ENCODE data around the gene DDTL.

GRCh38 chr22:23925020-23925606 lies 41.6 kb upstream of the DDTL start:
- TF ChIP-seq USF2 (IDR thresholded peaks at IDR 0.05; ENCODE audit: low read depth, low read length) (no peak), POLR2A (IDR thresholded peaks at IDR 0.05; ENCODE audit: low read depth, low read length) (no peak), CHD1 (IDR thresholded peaks at IDR 0.05; ENCODE audit: low read depth, low read length) (no peak), CEBPB (IDR thresholded peaks at IDR 0.05; ENCODE audit: low read depth, low read length) (no peak), RCOR1 (IDR thresholded peaks at IDR 0.05; ENCODE audit: insufficient replicate concordance, low read length) (no peak), RAD21 (IDR thresholded peaks at IDR 0.05; ENCODE audit: low read length) (no peak)
- TF ChIP-seq, protein P1, sequence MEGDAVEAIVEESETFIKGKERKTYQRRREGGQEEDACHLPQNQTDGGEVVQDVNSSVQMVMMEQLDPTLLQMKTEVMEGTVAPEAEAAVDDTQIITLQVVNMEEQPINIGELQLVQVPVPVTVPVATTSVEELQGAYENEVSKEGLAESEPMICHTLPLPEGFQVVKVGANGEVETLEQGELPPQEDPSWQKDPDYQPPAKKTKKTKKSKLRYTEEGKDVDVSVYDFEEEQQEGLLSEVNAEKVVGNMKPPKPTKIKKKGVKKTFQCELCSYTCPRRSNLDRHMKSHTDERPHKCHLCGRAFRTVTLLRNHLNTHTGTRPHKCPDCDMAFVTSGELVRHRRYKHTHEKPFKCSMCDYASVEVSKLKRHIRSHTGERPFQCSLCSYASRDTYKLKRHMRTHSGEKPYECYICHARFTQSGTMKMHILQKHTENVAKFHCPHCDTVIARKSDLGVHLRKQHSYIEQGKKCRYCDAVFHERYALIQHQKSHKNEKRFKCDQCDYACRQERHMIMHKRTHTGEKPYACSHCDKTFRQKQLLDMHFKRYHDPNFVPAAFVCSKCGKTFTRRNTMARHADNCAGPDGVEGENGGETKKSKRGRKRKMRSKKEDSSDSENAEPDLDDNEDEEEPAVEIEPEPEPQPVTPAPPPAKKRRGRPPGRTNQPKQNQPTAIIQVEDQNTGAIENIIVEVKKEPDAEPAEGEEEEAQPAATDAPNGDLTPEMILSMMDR (conservative IDR thresholded peaks at IDR 0.05; ENCODE audit: low read depth, low read length): no peak

Measured in IMR-90 (cell line).